Activated T-helper 17 cell treated with anti-CD3 and anti-CD28 coated beads, Interleukin-2, amount 50 U/mL, for 72 hours (primary cell): Measurements from ENCODE around the gene IQCF5. TPM values are rescaled to one million over a fixed set of nuclear protein-coding genes. Genes with fewer than 3 reads are reported as not detected.
A peak's percentile ranks its signal among the peaks of the same experiment; 100 is the strongest.
"Not testable (repeated sequence)": the region's sequence is repeated elsewhere in the genome, so short reads cannot be mapped to it uniquely, and the experiment has no call there.

Source experiments
- ATAC-seq: fragments of 150-1000 bp; cut with Tn5 transposase; replicated peaks from 2 replicates; pipeline ENCODE4 v1.10.0; 2021; ENCODE audit warnings: mild to moderate bottlenecking, moderate library complexity
- H3K27ac Mint-ChIP-seq: one replicate; pipeline ENCODE4 v1.8.0; 2022; ENCODE audit warnings: mixed read lengths
- H3K27me3 Mint-ChIP-seq: one replicate; pipeline ENCODE4 v1.8.0; 2022; ENCODE audit warnings: mixed read lengths
- H3K36me3 Mint-ChIP-seq: one replicate; pipeline ENCODE4 v1.8.0; 2022; ENCODE audit warnings: low read depth, mild to moderate bottlenecking, mixed read lengths
- H3K4me1 Mint-ChIP-seq: one replicate; pipeline ENCODE4 v1.8.0; 2022; ENCODE audit warnings: mixed read lengths
- H3K4me3 Mint-ChIP-seq: one replicate; pipeline ENCODE4 v1.8.0; 2022; ENCODE audit warnings: mild to moderate bottlenecking, mixed read lengths
- H3K9me3 Mint-ChIP-seq: one replicate; pipeline ENCODE4 v1.8.0; 2022; ENCODE audit warnings: mixed read lengths
- total RNA-seq, 2 donors: library from RNA; stranded (reverse); gene quantifications; one replicate each; pipeline ENCODE4 v1.2.3, GENCODE V29; 2022

IQCF5 gene
- total RNA-seq, 2 donors from 2014 or later: not detected

DNA sequence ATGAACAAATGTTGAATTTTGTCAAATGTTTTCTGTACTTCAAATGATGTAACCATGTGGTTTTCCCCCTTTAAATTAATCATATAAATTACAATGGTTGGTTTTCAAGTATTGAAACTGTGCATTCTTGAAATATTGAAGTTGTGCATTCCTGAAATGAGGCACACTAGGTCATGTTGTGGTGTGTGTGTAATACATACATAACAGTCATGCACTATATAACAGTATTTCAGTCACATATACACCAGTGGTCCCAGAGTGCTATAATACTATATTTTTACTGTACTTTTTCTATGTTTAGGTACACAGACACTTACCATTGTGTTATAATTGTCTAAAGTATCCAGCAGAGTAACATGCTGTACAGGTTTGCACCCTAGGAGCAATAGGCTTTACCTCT, 11.0 kb upstream of the IQCF5 start:
- H3K27me3 Mint-ChIP-seq: no peaks in the 10 kb centered on the region
- no peaks in the 10 kb centered on the region for H3K4me1 Mint-ChIP-seq
- no peak overlapping the region for H3K27ac Mint-ChIP-seq
- no peak overlapping the region for H3K4me3 Mint-ChIP-seq
- H3K36me3 Mint-ChIP-seq: no peaks in the 10 kb centered on the region
- H3K9me3 Mint-ChIP-seq: no peaks in the 10 kb centered on the region
- peak; percentile 92 for ATAC-seq

GRCh38 chr3:51879937-51880336, 4.5 kb upstream of the IQCF5 start:
- no peak overlapping the region for H3K4me3 Mint-ChIP-seq
- no peaks in the 10 kb centered on the region for H3K36me3 Mint-ChIP-seq
- peaks cover 15% of the 10 kb centered on the region for H3K27me3 Mint-ChIP-seq
- H3K27ac Mint-ChIP-seq: no peak overlapping the region
- H3K4me1 Mint-ChIP-seq: no peaks in the 10 kb centered on the region
- no peak for ATAC-seq
- no peaks in the 10 kb centered on the region for H3K9me3 Mint-ChIP-seq

- H3K4me3 Mint-ChIP-seq: no peak overlapping the region
- peaks cover 23% of the 10 kb centered on the region for H3K27me3 Mint-ChIP-seq
- no peaks in the 10 kb centered on the region for H3K9me3 Mint-ChIP-seq
- no peak for ATAC-seq
- H3K36me3 Mint-ChIP-seq: no peaks in the 10 kb centered on the region
- no peaks in the 10 kb centered on the region for H3K4me1 Mint-ChIP-seq
- H3K27ac Mint-ChIP-seq: no peak overlapping the region
Observed at GRCh38 chr3:51876186-51876585, 785 bp upstream of the IQCF5 start.

DNA sequence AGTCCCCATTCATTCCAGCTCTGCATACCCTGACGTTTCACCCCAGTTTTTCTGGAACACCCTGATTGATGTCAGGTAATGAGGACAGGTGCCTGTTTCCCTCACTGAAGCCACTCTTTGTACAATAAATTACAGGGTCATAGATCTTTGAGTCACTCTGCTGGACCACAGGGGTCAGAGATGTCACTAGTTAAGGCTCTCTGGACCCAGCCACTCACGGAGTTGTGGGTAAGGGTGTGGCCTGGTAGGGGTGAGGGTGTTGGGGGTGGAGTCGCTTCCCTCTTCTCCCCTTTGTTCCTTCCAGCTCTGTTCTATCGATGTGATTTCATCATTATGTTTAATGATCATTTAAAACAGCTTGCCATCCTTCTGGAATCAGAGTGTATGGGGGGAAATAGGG, 512 bp downstream of the IQCF5 start:
- H3K36me3 Mint-ChIP-seq: no peaks in the 10 kb centered on the region
- H3K27ac Mint-ChIP-seq: no peak overlapping the region
- ATAC-seq: no peak
- no peaks in the 10 kb centered on the region for H3K9me3 Mint-ChIP-seq
- H3K4me1 Mint-ChIP-seq: no peaks in the 10 kb centered on the region
- no peak overlapping the region for H3K4me3 Mint-ChIP-seq
- peaks cover 24% of the 10 kb centered on the region for H3K27me3 Mint-ChIP-seq

- Mint-ChIP-seq H3K27ac (no peak overlapping the region), H3K4me3 (no peak overlapping the region), H3K4me1 (no peaks in the 10 kb centered on the region), H3K9me3 (no peaks in the 10 kb centered on the region), H3K27me3 (peaks cover 28% of the 10 kb centered on the region), H3K36me3 (no peaks in the 10 kb centered on the region)
- ATAC-seq: no peak
Observed at GRCh38 chr3:51874411-51874810, 990 bp downstream of the IQCF5 start.

- Mint-ChIP-seq H3K36me3 (no peaks in the 10 kb centered on the region), H3K27me3 (peaks cover 33% of the 10 kb centered on the region), H3K4me1 (no peaks in the 10 kb centered on the region), H3K27ac (no peak overlapping the region), H3K4me3 (no peak overlapping the region), H3K9me3 (no peaks in the 10 kb centered on the region)
- no peak for ATAC-seq
Observed at GRCh38 chr3:51873876-51874275, 1.5 kb downstream of the IQCF5 start.

GRCh38 chr3:51873253-51873766, 2.1 kb downstream of the IQCF5 start:
- Mint-ChIP-seq H3K4me1 (no peaks in the 10 kb centered on the region), H3K27me3 (peaks cover 32% of the 10 kb centered on the region), H3K9me3 (no peaks in the 10 kb centered on the region), H3K27ac (no peak overlapping the region), H3K36me3 (no peaks in the 10 kb centered on the region), H3K4me3 (no peak overlapping the region)
- no peak for ATAC-seq

DNA sequence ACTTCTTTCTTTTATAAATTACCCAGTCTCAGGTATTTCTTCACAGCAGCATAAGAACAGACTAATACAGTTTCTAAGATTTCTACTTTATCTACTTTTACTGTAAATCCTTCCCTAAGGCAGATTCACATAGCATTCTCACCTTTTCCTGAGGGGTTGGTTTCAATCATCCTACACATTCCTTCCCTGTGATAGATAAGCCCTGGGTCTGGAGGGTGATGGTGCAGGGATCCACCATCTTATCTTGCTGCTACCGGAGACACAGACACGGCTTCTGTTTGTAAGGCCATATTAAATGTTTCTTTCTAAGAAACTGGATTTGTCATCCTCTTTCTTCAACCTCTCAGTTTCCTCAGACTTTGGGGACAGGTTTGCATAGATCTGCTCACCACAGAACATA, 6.1 kb downstream of the IQCF5 start:
- H3K27me3 Mint-ChIP-seq: peaks cover 27% of the 10 kb centered on the region
- no peaks in the 10 kb centered on the region for H3K4me1 Mint-ChIP-seq
- no peaks in the 10 kb centered on the region for H3K36me3 Mint-ChIP-seq
- no peak overlapping the region for H3K4me3 Mint-ChIP-seq
- no peaks in the 10 kb centered on the region for H3K9me3 Mint-ChIP-seq
- no peak for ATAC-seq
- H3K27ac Mint-ChIP-seq: no peak overlapping the region

- not testable (repeated sequence) for H3K9me3 Mint-ChIP-seq
Observed at GRCh38 chr3:51868896-51869295, 6.5 kb downstream of the IQCF5 start.

DNA sequence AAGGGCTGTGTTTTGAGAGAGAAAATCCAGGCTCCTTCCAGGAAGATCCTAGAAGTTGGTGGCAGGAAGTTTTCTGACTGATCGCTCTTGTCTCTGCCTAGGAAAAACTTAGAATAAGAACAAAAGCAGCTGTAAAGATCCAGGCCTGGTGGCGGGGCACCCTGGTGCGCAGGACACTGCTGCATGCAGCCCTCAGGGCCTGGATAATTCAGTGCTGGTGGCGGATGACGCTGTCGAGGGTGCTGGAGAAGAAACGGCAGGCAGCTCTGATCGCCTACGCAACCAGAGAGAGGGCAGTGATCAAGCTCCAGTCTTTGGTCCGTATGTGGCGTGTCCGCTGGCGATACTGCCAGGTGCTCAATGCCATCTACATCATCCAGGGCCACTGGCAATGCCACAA, 12.5 kb downstream of the IQCF5 start:
- H3K9me3 Mint-ChIP-seq: no peaks in the 10 kb centered on the region

More at GRCh38 chr3:51868896-51869295, 6.5 kb downstream of the IQCF5 start:
- not testable (repeated sequence) for H3K27ac Mint-ChIP-seq, ATAC-seq, H3K36me3 Mint-ChIP-seq, H3K4me3 Mint-ChIP-seq, H3K4me1 Mint-ChIP-seq
- peaks cover 25% of the 10 kb centered on the region for H3K27me3 Mint-ChIP-seq

DNA sequence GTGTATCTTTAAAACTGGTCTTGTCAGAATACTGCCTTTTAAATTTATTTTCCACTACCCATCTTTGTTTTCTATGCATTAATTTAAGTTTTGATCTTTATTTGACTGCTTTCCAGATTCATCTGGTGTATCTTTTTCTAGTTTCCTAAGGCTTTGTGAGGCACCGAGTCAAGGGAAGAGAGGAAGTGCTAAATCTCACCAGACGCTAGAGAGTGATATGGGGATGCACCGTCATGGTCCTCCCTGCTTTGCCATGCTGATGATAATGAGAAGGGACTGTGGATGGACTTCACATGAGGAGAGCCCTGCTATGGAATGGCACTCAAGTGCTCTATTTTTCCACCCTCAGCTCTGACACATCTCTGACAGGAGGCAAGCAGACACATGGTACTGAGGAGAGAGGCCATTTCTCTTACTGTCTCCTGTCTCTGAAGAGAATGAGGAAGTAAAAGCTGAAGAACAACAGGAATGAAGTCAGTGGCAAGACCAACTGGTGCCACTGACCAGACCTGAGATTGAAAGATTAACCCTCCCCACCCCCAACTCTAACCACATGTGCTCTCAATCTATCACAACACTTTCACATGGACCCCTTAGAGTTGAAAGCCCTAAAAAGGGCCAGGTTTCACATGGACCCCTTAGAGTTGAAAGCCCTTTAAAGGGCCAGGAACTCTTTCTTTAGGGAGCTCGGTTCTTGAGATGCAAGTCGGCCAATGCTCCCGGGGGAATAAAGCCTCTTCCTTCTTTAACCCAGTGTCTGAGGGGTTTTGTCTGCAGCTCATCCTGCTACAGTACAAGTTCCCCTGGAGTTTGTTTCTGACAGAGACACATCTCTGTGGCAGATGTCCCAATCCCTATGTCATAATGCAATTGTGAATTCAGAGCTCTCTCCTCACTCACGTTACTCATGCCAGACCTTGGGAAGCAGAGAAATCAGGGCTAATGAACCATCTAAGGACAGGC, 14.4 kb downstream of the IQCF5 start, which contains the start of gene IQCF2:
IQCF2 (plus strand) TSS at position 913 of the 963 bp plus-strand sequence. CDS start 52 bp downstream, outside the sequence.
- peaks cover 9% of the 10 kb centered on the region for H3K27me3 Mint-ChIP-seq
- no peak within 1 kb of the TSS for H3K27ac Mint-ChIP-seq
- H3K4me1 Mint-ChIP-seq: no peaks in the 10 kb centered on the region
- H3K4me3 Mint-ChIP-seq: no peak within 1 kb of the TSS
- no peak for ATAC-seq
- H3K9me3 Mint-ChIP-seq: no peaks in the 10 kb centered on the region
- no peaks in the 10 kb centered on the region for H3K36me3 Mint-ChIP-seq

More for the DNA sequence above, 12.5 kb downstream of the IQCF5 start:
- no peaks in the 10 kb centered on the region for H3K4me1 Mint-ChIP-seq
- H3K27me3 Mint-ChIP-seq: peaks cover 10% of the 10 kb centered on the region
- ATAC-seq: no peak
- H3K27ac Mint-ChIP-seq: no peak overlapping the region
- no peak overlapping the region for H3K4me3 Mint-ChIP-seq
- no peaks in the 10 kb centered on the region for H3K36me3 Mint-ChIP-seq

DNA sequence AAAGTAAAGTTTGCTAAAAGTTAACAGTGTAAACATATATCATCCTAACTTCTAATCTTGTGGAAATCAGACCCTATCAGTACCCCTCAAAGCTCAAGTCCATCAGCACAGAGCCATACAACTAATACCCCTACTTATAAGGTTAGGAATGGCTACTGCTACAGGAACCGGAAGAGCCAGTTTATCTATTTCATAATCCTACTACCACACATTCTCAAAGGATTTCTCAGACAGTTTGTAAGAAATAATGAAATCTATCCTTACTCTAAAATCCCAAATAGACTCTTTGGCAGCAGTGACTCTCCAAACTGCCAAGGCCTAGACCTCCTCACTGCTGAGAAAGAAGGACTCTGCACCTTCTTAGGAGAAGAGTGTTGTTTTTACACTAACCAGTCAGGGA, 20.0 kb downstream of the IQCF5 start:
- not testable (repeated sequence) for H3K27me3 Mint-ChIP-seq, H3K4me1 Mint-ChIP-seq, H3K9me3 Mint-ChIP-seq, H3K4me3 Mint-ChIP-seq, H3K36me3 Mint-ChIP-seq, ATAC-seq, H3K27ac Mint-ChIP-seq

DNA sequence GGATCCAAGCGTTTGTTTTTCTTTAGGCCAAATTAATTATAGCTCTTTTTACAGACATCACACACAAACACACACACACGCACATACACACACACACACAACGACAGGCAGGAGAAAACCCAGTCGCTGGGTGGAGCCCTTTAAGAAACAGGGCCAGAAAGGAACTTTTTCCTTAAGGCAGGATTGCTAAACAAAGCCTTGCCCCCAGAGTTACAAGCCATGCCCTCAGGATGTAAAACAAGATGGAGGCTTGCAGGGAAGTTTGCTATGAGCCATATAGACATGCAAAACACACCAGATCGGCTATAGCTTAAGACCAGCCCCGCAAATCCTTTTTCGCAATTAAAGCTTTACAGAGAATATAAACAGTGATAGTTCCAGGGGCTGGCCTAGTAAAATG, 30.3 kb downstream of the IQCF5 start:
- no peak overlapping the region for H3K4me3 Mint-ChIP-seq
- ATAC-seq: no peak
- H3K27ac Mint-ChIP-seq: no peak overlapping the region
- H3K36me3 Mint-ChIP-seq: no peaks in the 10 kb centered on the region
- H3K4me1 Mint-ChIP-seq: no peaks in the 10 kb centered on the region
- H3K27me3 Mint-ChIP-seq: peaks cover 27% of the 10 kb centered on the region
- H3K9me3 Mint-ChIP-seq: no peaks in the 10 kb centered on the region

DNA sequence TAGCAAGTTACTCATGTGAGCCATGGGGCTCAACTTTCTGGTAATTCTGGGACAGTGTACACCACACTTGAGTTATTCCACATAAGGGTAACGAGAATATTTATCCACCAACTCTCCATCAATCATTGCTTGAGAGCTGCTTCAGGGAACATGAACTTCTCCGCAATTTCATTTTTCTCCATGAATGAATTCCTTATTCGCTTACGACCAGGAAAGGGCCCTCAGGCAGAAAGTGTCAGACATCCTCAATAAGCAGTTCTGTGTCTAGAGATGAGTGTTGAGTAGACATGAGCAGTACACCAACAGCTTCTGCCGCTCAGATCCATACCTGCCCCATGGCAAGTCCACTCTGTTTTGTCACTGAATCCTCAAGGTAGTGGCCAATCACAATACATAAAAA, 38.8 kb downstream of the IQCF5 start:
- no peak overlapping the region for H3K4me3 Mint-ChIP-seq
- H3K4me1 Mint-ChIP-seq: no peaks in the 10 kb centered on the region
- no peaks in the 10 kb centered on the region for H3K9me3 Mint-ChIP-seq
- ATAC-seq: no peak
- no peak overlapping the region for H3K27ac Mint-ChIP-seq
- peaks cover 19% of the 10 kb centered on the region for H3K27me3 Mint-ChIP-seq
- H3K36me3 Mint-ChIP-seq: no peaks in the 10 kb centered on the region

DNA sequence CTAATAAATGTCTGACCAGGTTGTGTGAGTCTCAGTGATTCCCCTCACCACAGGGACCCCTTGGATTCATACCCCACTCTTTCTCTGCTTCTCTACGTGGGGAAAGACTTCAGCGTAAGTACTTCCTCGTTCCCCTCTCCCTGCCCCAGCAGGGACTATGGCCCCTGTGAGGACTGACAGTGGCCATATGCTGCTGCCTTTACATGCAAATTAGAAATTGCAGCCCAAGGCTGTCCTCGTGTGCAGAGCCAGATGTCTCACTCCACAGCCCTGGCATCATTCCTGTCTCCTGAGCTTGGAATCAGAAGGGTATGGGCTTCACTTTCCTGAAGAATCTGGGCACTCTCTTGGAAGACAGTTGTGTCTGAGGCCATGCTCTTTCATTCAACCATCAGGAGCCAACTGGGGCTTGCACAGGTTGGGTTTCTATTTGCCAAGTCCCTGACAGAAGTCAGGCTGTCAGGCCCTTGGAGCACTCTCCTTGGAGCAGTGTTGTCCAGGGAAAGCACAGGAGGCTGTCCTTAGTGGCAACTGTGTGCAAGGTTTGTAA, 44.5 kb downstream of the IQCF5 start:
- Mint-ChIP-seq H3K4me1 (no peaks in the 10 kb centered on the region), H3K27ac (no peak overlapping the region), H3K4me3 (no peak overlapping the region), H3K27me3 (peaks cover 13% of the 10 kb centered on the region), H3K36me3 (no peaks in the 10 kb centered on the region), H3K9me3 (peaks cover 14% of the 10 kb centered on the region)
- ATAC-seq: no peak
